ENCODE measurements around the gene RPS6KA3.

DNA sequence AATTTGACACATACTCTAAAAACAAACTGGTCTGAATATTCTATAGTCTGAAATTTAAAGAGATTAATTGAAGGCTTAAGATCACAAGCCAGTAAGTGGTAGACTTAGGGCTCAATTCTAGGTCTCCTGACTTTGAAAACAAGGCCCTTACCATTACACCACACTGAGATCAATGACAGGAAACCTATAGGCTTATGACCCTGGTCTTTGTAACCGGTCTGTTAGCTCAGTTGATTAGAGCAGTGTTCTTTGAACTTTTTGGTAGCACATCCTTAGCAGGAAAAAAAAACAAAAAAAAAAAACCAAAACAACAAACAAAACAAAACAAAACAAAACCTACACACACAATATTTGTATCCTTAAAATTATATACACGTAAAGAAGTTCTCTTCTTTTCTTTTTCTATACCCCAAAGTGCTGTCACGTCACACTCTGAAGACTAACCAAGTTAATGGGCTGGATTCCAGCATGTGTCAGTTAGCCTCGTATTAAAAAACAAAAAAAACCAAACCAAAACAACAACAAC, 55.4 kb downstream of the RPS6KA3 start:
- TF ChIP-seq, protein P1, sequence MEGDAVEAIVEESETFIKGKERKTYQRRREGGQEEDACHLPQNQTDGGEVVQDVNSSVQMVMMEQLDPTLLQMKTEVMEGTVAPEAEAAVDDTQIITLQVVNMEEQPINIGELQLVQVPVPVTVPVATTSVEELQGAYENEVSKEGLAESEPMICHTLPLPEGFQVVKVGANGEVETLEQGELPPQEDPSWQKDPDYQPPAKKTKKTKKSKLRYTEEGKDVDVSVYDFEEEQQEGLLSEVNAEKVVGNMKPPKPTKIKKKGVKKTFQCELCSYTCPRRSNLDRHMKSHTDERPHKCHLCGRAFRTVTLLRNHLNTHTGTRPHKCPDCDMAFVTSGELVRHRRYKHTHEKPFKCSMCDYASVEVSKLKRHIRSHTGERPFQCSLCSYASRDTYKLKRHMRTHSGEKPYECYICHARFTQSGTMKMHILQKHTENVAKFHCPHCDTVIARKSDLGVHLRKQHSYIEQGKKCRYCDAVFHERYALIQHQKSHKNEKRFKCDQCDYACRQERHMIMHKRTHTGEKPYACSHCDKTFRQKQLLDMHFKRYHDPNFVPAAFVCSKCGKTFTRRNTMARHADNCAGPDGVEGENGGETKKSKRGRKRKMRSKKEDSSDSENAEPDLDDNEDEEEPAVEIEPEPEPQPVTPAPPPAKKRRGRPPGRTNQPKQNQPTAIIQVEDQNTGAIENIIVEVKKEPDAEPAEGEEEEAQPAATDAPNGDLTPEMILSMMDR (IDR thresholded peaks at IDR 0.05): no peak
- no peak for TF ChIP-seq POLR2A (IDR thresholded peaks at IDR 0.05)

Measured in right lobe of liver (tissue), 4 donors.